Rectal smooth muscle tissue (tissue), 1 donor: ENCODE results near the gene ZNF92.
"Not testable (repeated sequence)": the region's sequence is repeated elsewhere in the genome, so short reads cannot be mapped to it uniquely, and the experiment has no call there.

Source experiments
- H3K27ac ChIP-seq: one replicate; pipeline ENCODE4 v1.7.0; 2013; ENCODE audit warnings: low read depth, low read length, inconsistent platforms
- H3K27me3 ChIP-seq: one replicate; pipeline ENCODE4 v1.7.0; 2013; ENCODE audit warnings: low read length; ENCODE audit not compliant: control insufficient read depth, insufficient read depth
- H3K36me3 ChIP-seq: one replicate; pipeline ENCODE4 v1.7.0; 2013; ENCODE audit warnings: low read length; ENCODE audit not compliant: control insufficient read depth, insufficient read depth
- H3K4me1 ChIP-seq: one replicate; pipeline ENCODE4 v1.7.0; 2013; ENCODE audit warnings: low read length; ENCODE audit not compliant: control insufficient read depth, insufficient read depth
- H3K4me3 ChIP-seq: one replicate; pipeline ENCODE4 v1.7.0; 2013; ENCODE audit warnings: low read length
- H3K9ac ChIP-seq: one replicate; pipeline ENCODE4 v1.7.0; 2013; ENCODE audit warnings: low read length

The ZNF92 gene

GRCh38 chr7:65387891-65388290 lies 14.2 kb downstream of the ZNF92 start:
- Histone ChIP-seq H3K27ac (no peak overlapping the region), H3K36me3 (peaks cover 9% of the 10 kb centered on the region), H3K9ac (no peak overlapping the region), H3K27me3 (no peaks in the 10 kb centered on the region), H3K4me3 (no peak overlapping the region), H3K4me1 (no peaks in the 10 kb centered on the region)

- no peak overlapping the region for H3K4me3 ChIP-seq
- no peaks in the 10 kb centered on the region for H3K4me1 ChIP-seq
- H3K27ac ChIP-seq = no peak overlapping the region
- H3K27me3 ChIP-seq = no peaks in the 10 kb centered on the region
- no peak overlapping the region for H3K9ac ChIP-seq
- H3K36me3 ChIP-seq = peaks cover 9% of the 10 kb centered on the region
Observed at GRCh38 chr7:65390588-65390987, 16.9 kb downstream of the ZNF92 start.

- no peak overlapping the region for H3K27ac ChIP-seq
- no peaks in the 10 kb centered on the region for H3K4me1 ChIP-seq
- no peaks in the 10 kb centered on the region for H3K36me3 ChIP-seq
Observed at GRCh38 chr7:65397730-65398142, 24.1 kb downstream of the ZNF92 start.

DNA sequence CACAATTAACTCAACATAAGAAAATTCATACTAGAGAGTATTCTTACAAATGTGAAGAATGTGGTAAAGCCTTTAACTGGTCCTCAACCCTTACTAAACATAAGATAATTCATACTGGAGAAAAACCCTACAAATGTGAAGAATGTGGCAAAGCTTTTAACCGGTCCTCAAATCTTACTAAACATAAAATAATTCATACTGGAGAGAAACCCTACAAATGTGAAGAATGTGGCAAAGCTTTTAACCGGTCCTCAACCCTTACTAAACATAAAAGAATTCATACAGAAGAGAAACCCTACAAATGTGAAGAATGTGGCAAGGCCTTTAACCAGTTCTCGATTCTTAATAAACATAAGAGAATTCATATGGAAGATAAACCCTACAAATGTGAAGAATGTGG lies 25.0 kb downstream of the ZNF92 start:
- not testable (repeated sequence) for H3K27me3 ChIP-seq, H3K4me1 ChIP-seq, H3K4me3 ChIP-seq, H3K9ac ChIP-seq, H3K27ac ChIP-seq, H3K36me3 ChIP-seq

More at GRCh38 chr7:65397730-65398142, 24.1 kb downstream of the ZNF92 start:
- no peak overlapping the region for H3K4me3 ChIP-seq
- no peak overlapping the region for H3K9ac ChIP-seq
- H3K27me3 ChIP-seq = no peaks in the 10 kb centered on the region

DNA sequence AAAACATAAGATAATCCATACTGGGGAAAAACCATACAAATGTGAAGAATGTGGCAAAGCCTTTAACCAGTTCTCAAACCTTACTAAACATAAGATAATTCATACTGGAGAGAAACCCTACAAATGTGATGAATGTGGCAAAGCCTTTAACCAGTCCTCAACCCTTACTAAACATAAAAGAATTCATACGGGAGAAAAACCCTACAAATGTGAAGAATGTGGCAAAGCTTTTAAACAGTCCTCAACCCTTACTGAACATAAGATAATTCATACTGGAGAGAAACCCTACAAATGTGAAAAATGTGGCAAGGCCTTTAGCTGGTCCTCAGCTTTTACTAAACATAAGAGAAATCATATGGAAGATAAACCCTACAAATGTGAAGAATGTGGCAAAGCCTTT lies 25.4 kb downstream of the ZNF92 start:
- H3K27me3 ChIP-seq, H3K4me3 ChIP-seq, H3K4me1 ChIP-seq, H3K27ac ChIP-seq, H3K36me3 ChIP-seq, H3K9ac ChIP-seq: not testable (repeated sequence)

DNA sequence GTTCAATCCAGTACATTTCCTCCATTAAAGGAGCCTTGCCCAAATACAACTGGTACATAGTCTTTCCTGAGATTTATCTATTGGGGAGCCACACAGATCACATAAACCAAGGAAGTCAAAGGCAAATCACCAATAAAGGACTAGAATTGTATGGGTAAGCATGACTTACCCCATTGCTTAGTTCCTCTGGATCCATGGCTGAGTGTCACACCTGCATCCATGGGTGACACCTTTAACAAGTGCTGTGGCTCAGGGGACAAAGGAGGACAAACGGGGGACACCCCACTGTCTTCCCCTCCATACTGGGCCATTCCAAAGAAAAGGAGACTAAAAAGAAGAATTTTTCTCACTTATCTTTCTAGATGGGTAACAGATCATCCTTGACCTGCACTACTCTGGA lies 30.4 kb downstream of the ZNF92 start:
- H3K4me1 ChIP-seq = no peaks in the 10 kb centered on the region
- no peaks in the 10 kb centered on the region for H3K27me3 ChIP-seq
- no peak overlapping the region for H3K9ac ChIP-seq
- no peaks in the 10 kb centered on the region for H3K36me3 ChIP-seq
- no peak overlapping the region for H3K27ac ChIP-seq
- H3K4me3 ChIP-seq = no peak overlapping the region

- not testable (repeated sequence) for H3K9ac ChIP-seq, H3K4me3 ChIP-seq, H3K27ac ChIP-seq, H3K27me3 ChIP-seq, H3K36me3 ChIP-seq, H3K4me1 ChIP-seq
Observed at GRCh38 chr7:65406706-65407105, 33.1 kb downstream of the ZNF92 start.

DNA sequence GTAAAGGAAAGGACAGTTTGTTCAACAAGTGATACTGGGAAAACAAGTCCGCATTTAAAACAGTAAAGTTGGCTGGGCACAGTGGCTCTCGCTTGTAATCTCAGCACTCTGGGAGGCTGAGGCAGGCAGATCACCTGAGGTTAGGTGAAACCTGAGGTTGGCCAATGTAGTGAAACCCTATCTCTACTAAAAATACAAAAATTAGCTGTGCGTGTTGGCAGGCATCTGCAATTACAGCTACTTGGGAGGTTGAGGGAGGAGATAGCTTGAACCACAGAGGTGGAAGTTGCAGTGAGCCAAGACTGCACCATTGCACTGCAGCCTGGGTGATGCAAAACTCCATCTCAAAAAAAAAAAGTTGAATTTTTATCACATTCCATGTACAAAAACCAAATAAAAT lies 35.7 kb downstream of the ZNF92 start:
- no peaks in the 10 kb centered on the region for H3K36me3 ChIP-seq
- H3K9ac ChIP-seq = no peak overlapping the region
- H3K4me1 ChIP-seq = no peaks in the 10 kb centered on the region
- no peak overlapping the region for H3K27ac ChIP-seq
- no peaks in the 10 kb centered on the region for H3K27me3 ChIP-seq
- no peak overlapping the region for H3K4me3 ChIP-seq

DNA sequence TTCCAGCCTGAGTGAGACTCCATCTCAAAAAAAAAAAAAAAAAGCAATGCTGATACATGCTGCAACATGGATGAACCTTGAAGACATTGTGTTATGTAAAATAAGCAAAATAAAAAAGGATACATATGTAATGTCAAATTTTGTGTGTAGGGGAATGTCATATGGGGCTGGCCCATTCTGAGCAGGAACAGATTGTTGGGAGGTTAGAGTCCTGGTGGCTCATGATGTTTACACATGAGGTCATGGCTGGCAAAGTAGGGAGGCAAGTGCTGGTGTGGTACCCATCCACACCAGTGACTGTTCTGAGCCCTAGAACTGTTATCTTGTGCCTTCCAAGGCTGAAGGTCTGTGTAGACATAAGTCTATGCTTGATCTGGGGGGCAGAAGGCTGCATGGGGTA lies 37.6 kb downstream of the ZNF92 start:
- H3K4me3 ChIP-seq = no peak overlapping the region
- no peaks in the 10 kb centered on the region for H3K4me1 ChIP-seq
- no peak overlapping the region for H3K27ac ChIP-seq
- H3K36me3 ChIP-seq = no peaks in the 10 kb centered on the region
- no peaks in the 10 kb centered on the region for H3K27me3 ChIP-seq
- no peak overlapping the region for H3K9ac ChIP-seq

- H3K4me3 ChIP-seq = no peak overlapping the region
- H3K36me3 ChIP-seq = no peaks in the 10 kb centered on the region
- H3K4me1 ChIP-seq = no peaks in the 10 kb centered on the region
- H3K27ac ChIP-seq = no peak overlapping the region
- no peaks in the 10 kb centered on the region for H3K27me3 ChIP-seq
- H3K9ac ChIP-seq = no peak overlapping the region
Observed at GRCh38 chr7:65422670-65423069, 49.0 kb downstream of the ZNF92 start.

- H3K36me3 ChIP-seq, H3K4me3 ChIP-seq, H3K4me1 ChIP-seq, H3K27me3 ChIP-seq, H3K9ac ChIP-seq, H3K27ac ChIP-seq: not testable (repeated sequence)
Observed at GRCh38 chr7:65423286-65423685, 49.6 kb downstream of the ZNF92 start.

DNA sequence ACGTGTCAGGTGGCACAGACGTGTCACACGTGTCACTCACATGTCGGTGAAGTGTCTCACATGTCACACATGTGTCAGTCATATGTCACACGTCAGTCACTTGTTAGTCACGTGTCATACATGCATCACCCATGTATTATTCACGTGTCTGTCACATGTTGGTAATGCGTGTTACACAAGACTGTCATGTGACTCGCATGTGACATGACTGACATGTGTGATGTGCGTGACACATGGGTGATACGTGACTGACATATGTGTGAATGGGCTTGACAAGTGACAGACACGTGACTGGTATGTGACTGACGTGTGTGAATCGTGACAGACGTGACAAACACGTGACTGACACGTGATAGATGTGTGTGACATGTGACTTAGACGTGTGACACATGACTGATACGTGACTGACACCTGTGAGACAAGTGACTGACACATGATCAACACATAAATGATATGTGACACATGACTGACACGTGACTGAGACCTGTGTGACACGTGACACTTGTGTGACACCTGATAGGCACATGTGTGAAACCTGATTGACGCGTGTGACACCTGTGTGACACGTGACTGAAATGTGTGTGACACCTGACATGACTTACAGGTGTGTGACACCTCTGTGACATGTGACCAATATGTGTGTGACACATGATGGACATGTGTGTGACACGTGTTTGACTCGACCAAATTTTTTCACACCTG lies 56.1 kb downstream of the ZNF92 start:
- Histone ChIP-seq H3K4me3 (no peak overlapping the region), H3K4me1 (no peaks in the 10 kb centered on the region), H3K27ac (no peak overlapping the region), H3K36me3 (no peaks in the 10 kb centered on the region), H3K27me3 (no peaks in the 10 kb centered on the region), H3K9ac (no peak overlapping the region)

GRCh38 chr7:65430344-65431186 lies 56.9 kb downstream of the ZNF92 start:
- no peak overlapping the region for H3K4me3 ChIP-seq
- H3K4me1 ChIP-seq = no peaks in the 10 kb centered on the region
- H3K27me3 ChIP-seq = no peaks in the 10 kb centered on the region
- H3K36me3 ChIP-seq = no peaks in the 10 kb centered on the region
- no peak overlapping the region for H3K27ac ChIP-seq
- no peak overlapping the region for H3K9ac ChIP-seq
